ENCODE data around the gene DDAH1. TPM values are rescaled to one million over a fixed set of nuclear protein-coding genes. Genes with fewer than 3 reads are reported as not detected.

The DDAH1 gene
- total RNA-seq, 3 donors from 2014 or later = 9.3 to 24.3 (median 23.9) TPM

- H3K4me1 ChIP-seq = no peaks in the 10 kb centered on the region
- DNase-seq (ENCODE audit: low spot score in 2 of 2) = no peak
- no peak for TF ChIP-seq POLR2AphosphoS5 (IDR thresholded peaks at IDR 0.05)
- TF ChIP-seq POLR2A (IDR thresholded peaks at IDR 0.05) = no peak
- no peak for TF ChIP-seq CTCF (IDR thresholded peaks at IDR 0.05)
- no peak overlapping the region for H3K4me3 ChIP-seq
- no peaks in the 10 kb centered on the region for H3K36me3 ChIP-seq
- intact Hi-C loops (cut with DNase I; ENCODE audit: low total_unique reads) = no loop called here
- no peak overlapping the region for H3K27ac ChIP-seq
- peaks cover 6 to 12% of the 10 kb centered on the region in 2 donors for H3K9me3 ChIP-seq
- no peaks in the 10 kb centered on the region for H3K27me3 ChIP-seq
Measured at GRCh38 chr1:85378534-85378933, 86.4 kb downstream of the DDAH1 start.

GRCh38 chr1:85376356-85376755, 88.6 kb downstream of the DDAH1 start:
- no peak overlapping the region for H3K4me3 ChIP-seq
- H3K27ac ChIP-seq = no peak overlapping the region
- intact Hi-C loops (cut with DNase I; ENCODE audit: low total_unique reads) = no loop called here
- no peaks in the 10 kb centered on the region for H3K27me3 ChIP-seq
- no peaks in the 10 kb centered on the region for H3K4me1 ChIP-seq
- no peak for DNase-seq (ENCODE audit: low spot score in 2 of 2)
- no peaks in the 10 kb centered on the region for H3K9me3 ChIP-seq
- H3K36me3 ChIP-seq = no peaks in the 10 kb centered on the region
- TF ChIP-seq CTCF (IDR thresholded peaks at IDR 0.05) (no peak), POLR2A (IDR thresholded peaks at IDR 0.05) (no peak), POLR2AphosphoS5 (IDR thresholded peaks at IDR 0.05) (no peak)

- no peaks in the 10 kb centered on the region for H3K36me3 ChIP-seq
- no peak for DNase-seq (ENCODE audit: low spot score in 2 of 2)
- H3K27ac ChIP-seq = no peak overlapping the region
Measured at GRCh38 chr1:85375493-85375892, 89.5 kb downstream of the DDAH1 start.

GRCh38 chr1:85374160-85374559, 90.8 kb downstream of the DDAH1 start:
- no peak for DNase-seq (ENCODE audit: low spot score in 2 of 2)
- Histone ChIP-seq H3K4me3 (no peak overlapping the region), H3K27me3 (no peaks in the 10 kb centered on the region), H3K36me3 (no peaks in the 10 kb centered on the region), H3K27ac (no peak overlapping the region), H3K9me3 (no peaks in the 10 kb centered on the region), H3K4me1 (no peaks in the 10 kb centered on the region)
- no peak for TF ChIP-seq CTCF (IDR thresholded peaks at IDR 0.05)
- TF ChIP-seq POLR2A (IDR thresholded peaks at IDR 0.05) = no peak
- no peak for TF ChIP-seq POLR2AphosphoS5 (IDR thresholded peaks at IDR 0.05)
- intact Hi-C loops (cut with DNase I; ENCODE audit: low total_unique reads) = no loop called here

More at GRCh38 chr1:85375493-85375892, 89.5 kb downstream of the DDAH1 start:
- TF ChIP-seq CTCF (IDR thresholded peaks at IDR 0.05) (no peak), POLR2A (IDR thresholded peaks at IDR 0.05) (no peak), POLR2AphosphoS5 (IDR thresholded peaks at IDR 0.05) (no peak)
- Histone ChIP-seq H3K4me1 (no peaks in the 10 kb centered on the region), H3K9me3 (no peaks in the 10 kb centered on the region), H3K4me3 (no peak overlapping the region), H3K27me3 (no peaks in the 10 kb centered on the region)
- intact Hi-C loops (cut with DNase I; ENCODE audit: low total_unique reads) = no loop called here

GRCh38 chr1:85373378-85373708, 91.6 kb downstream of the DDAH1 start:
- Histone ChIP-seq H3K36me3 (no peaks in the 10 kb centered on the region), H3K4me1 (no peaks in the 10 kb centered on the region), H3K9me3 (no peaks in the 10 kb centered on the region), H3K27me3 (no peaks in the 10 kb centered on the region), H3K4me3 (no peak overlapping the region), H3K27ac (no peak overlapping the region)
- no peak for TF ChIP-seq POLR2AphosphoS5 (IDR thresholded peaks at IDR 0.05)
- intact Hi-C loops (cut with DNase I; ENCODE audit: low total_unique reads) = no loop called here
- DNase-seq (ENCODE audit: low spot score in 2 of 2) = no peak

Measured in breast epithelium (tissue), 4 donors.